ENCODE measurements around the gene KRT71.

DNA sequence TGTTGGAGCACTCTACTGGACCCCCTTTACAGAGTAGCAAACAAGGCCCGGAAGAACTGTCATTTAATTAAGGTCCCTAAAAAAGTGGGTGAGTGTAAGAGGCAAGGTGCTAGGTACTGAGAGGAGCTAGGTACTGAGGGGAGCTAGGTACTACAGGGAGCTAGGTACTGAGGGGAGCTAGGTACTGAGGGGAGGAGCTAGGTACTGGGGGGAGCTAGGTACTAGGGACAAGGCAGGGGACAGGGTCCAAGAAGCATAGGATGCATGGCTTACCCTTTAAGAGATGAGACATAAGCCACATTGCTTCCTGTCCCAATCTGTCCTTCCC is 37.7 kb downstream of the KRT71 start:
- TF ChIP-seq POLR2A (IDR thresholded peaks at IDR 0.05): no peak
- TF ChIP-seq, protein P1, sequence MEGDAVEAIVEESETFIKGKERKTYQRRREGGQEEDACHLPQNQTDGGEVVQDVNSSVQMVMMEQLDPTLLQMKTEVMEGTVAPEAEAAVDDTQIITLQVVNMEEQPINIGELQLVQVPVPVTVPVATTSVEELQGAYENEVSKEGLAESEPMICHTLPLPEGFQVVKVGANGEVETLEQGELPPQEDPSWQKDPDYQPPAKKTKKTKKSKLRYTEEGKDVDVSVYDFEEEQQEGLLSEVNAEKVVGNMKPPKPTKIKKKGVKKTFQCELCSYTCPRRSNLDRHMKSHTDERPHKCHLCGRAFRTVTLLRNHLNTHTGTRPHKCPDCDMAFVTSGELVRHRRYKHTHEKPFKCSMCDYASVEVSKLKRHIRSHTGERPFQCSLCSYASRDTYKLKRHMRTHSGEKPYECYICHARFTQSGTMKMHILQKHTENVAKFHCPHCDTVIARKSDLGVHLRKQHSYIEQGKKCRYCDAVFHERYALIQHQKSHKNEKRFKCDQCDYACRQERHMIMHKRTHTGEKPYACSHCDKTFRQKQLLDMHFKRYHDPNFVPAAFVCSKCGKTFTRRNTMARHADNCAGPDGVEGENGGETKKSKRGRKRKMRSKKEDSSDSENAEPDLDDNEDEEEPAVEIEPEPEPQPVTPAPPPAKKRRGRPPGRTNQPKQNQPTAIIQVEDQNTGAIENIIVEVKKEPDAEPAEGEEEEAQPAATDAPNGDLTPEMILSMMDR (IDR thresholded peaks at IDR 0.05): no peak
